HG02610 (cell line): ENCODE results near the gene LARGE1.
A peak's percentile ranks its signal among the peaks of the same experiment; 100 is the strongest.
"Not testable (repeated sequence)": the region's sequence is repeated elsewhere in the genome, so short reads cannot be mapped to it uniquely, and the experiment has no call there.

ENCODE experiments used
- ATAC-seq: cut with Tn5 transposase; IDR thresholded peaks from one replicate; pipeline ENCODE4 v1.9.1; 2021; ENCODE audit warnings: mild to moderate bottlenecking, moderate library complexity; ENCODE audit not compliant: unreplicated experiment

LARGE1 gene

GRCh38 chr22:33573479-33573878 lies 346.8 kb downstream of the LARGE1 start:
- no peak for ATAC-seq

GRCh38 chr22:33572086-33572485 lies 348.2 kb downstream of the LARGE1 start:
- no peak for ATAC-seq

- ATAC-seq = no peak
These were observed 350.2 kb downstream of the LARGE1 start for GRCh38 chr22:33570110-33570509.

GRCh38 chr22:33569559-33569958 lies 350.7 kb downstream of the LARGE1 start:
- ATAC-seq = no peak

GRCh38 chr22:33569018-33569417 lies 351.3 kb downstream of the LARGE1 start:
- no peak for ATAC-seq

GRCh38 chr22:33566495-33566894 lies 353.8 kb downstream of the LARGE1 start:
- ATAC-seq = not testable (repeated sequence)

- peak; percentile 56 for ATAC-seq
These were observed 354.7 kb downstream of the LARGE1 start for GRCh38 chr22:33565580-33565995.

GRCh38 chr22:33564683-33565082 lies 355.6 kb downstream of the LARGE1 start:
- no peak for ATAC-seq

- ATAC-seq = no peak
These were observed 356.9 kb downstream of the LARGE1 start for GRCh38 chr22:33563220-33563964.

- no peak for ATAC-seq
These were observed 357.8 kb downstream of the LARGE1 start for GRCh38 chr22:33562501-33562900.

GRCh38 chr22:33561149-33561807 lies 359.0 kb downstream of the LARGE1 start:
- no peak for ATAC-seq

- ATAC-seq = no peak
These were observed 362.4 kb downstream of the LARGE1 start for GRCh38 chr22:33557836-33558235.

GRCh38 chr22:33555814-33556522 lies 364.3 kb downstream of the LARGE1 start:
- no peak for ATAC-seq

GRCh38 chr22:33553493-33553892 lies 366.8 kb downstream of the LARGE1 start:
- ATAC-seq = no peak

- no peak for ATAC-seq
These were observed 375.6 kb downstream of the LARGE1 start for GRCh38 chr22:33544707-33545106.

GRCh38 chr22:33542722-33543121 lies 377.6 kb downstream of the LARGE1 start:
- no peak for ATAC-seq

GRCh38 chr22:33542153-33542552 lies 378.1 kb downstream of the LARGE1 start:
- ATAC-seq = no peak

GRCh38 chr22:33539902-33540751 lies 380.1 kb downstream of the LARGE1 start:
- ATAC-seq = no peak

- ATAC-seq = no peak
These were observed 380.9 kb downstream of the LARGE1 start for GRCh38 chr22:33539202-33539901.

GRCh38 chr22:33538277-33538885 lies 381.9 kb downstream of the LARGE1 start:
- ATAC-seq = no peak
